Neural cell (in vitro differentiated cells): ENCODE results near the gene LTBP1. TPM values are rescaled to one million over a fixed set of nuclear protein-coding genes. Genes with fewer than 3 reads are reported as not detected.

ENCODE experiments used
- H2AFZ ChIP-seq: fragments of 200-600, 300-800 bp; sonication (generic), shearing (Covaris generic); 2 replicates; pipeline ENCODE4 v1.6.0; 2014; ENCODE audit warnings: low read depth, mild to moderate bottlenecking, antibody characterized with exemption, low read length, moderate library complexity
- H3F3A ChIP-seq: fragments of 200-600 bp; shearing (Covaris generic); 2 replicates; pipeline ENCODE4 v1.6.1; 2016; ENCODE audit warnings: mild to moderate bottlenecking, moderate library complexity, mixed read lengths, antibody characterized with exemption, low read length; ENCODE audit not compliant: insufficient read depth, poor library complexity, severe bottlenecking
- H3K27ac ChIP-seq: fragments of 200-600, 300-800 bp; sonication (generic), shearing (Covaris generic); 2 replicates; pipeline ENCODE4 v1.5.1; 2014; ENCODE audit warnings: mild to moderate bottlenecking, low read length, moderate library complexity
- H3K27me3 ChIP-seq: fragments of 300-800, 200-600 bp; sonication (generic), shearing (Covaris generic); 2 replicates; pipeline ENCODE4 v1.6.0; 2014; ENCODE audit warnings: mild to moderate bottlenecking, low read depth, low read length, moderate library complexity; ENCODE audit not compliant: insufficient read depth
- H3K36me3 ChIP-seq: fragments of 300-800, 200-600 bp; sonication (generic), shearing (Covaris generic); 2 replicates; pipeline ENCODE4 v1.5.1; 2014; ENCODE audit warnings: mild to moderate bottlenecking, antibody characterized with exemption, low read length, moderate library complexity; ENCODE audit not compliant: insufficient read depth
- H3K4me2 ChIP-seq: fragments of 300-800, 200-600 bp; sonication (generic), shearing (Covaris generic); 2 replicates; pipeline ENCODE4 v1.6.0; 2014; ENCODE audit warnings: mild to moderate bottlenecking, low read length
- H3K4me3 ChIP-seq: fragments of 300-800, 200-600 bp; sonication (generic), shearing (Covaris generic); 2 replicates; pipeline ENCODE4 v1.5.1; 2014; ENCODE audit warnings: mild to moderate bottlenecking, low read length, moderate library complexity
- H3K79me2 ChIP-seq: fragments of 200-600 bp; shearing (Covaris generic); replicated peaks from 2 replicates; pipeline ENCODE4 v1.6.0; 2014; ENCODE audit warnings: mild to moderate bottlenecking, low read length, moderate library complexity; ENCODE audit not compliant: insufficient read depth
- H3K9ac ChIP-seq: fragments of 300-800, 200-600 bp; sonication (generic), shearing (Covaris generic); 2 replicates; pipeline ENCODE4 v1.6.1; 2016; ENCODE audit warnings: mild to moderate bottlenecking, low read length, mixed read lengths
- H3K9me2 ChIP-seq: fragments of 200-600 bp; shearing (Covaris generic); 2 replicates; pipeline ENCODE4 v1.6.1; 2016; ENCODE audit warnings: mild to moderate bottlenecking, low read length, mixed read lengths; ENCODE audit not compliant: insufficient read depth
- H3K9me3 ChIP-seq: fragments of 200-600, 300-800 bp; sonication (generic), shearing (Covaris generic); 2 replicates; pipeline ENCODE4 v1.6.1; 2016; ENCODE audit warnings: mild to moderate bottlenecking, mixed run types, low read length, moderate library complexity, mixed read lengths
- H4K20me1 ChIP-seq: fragments of 200-600 bp; shearing (Covaris generic); 2 replicates; pipeline ENCODE4 v1.6.1; 2016; ENCODE audit warnings: mild to moderate bottlenecking, mixed run types; ENCODE audit not compliant: insufficient read depth
- EP300 ChIP-seq: fragments of 450-650 bp; conservative IDR thresholded peaks from 2 replicates; pipeline ENCODE4 v1.6.1; 2014; ENCODE audit warnings: antibody characterized with exemption, mild to moderate bottlenecking, moderate library complexity; ENCODE audit not compliant: poor library complexity, severe bottlenecking
- EZH2 ChIP-seq: fragments of 200-600, 300-800 bp; shearing (Covaris generic), sonication (generic); IDR thresholded peaks from 2 replicates; pipeline ENCODE4 v1.6.1; 2014; ENCODE audit warnings: antibody characterized with exemption, low read length, borderline replicate concordance, mild to moderate bottlenecking; ENCODE audit not compliant: insufficient read depth, poor library complexity, severe bottlenecking
- MXI1 ChIP-seq: fragments of 450-650 bp; conservative IDR thresholded peaks from 2 replicates; pipeline ENCODE4 v1.6.1; 2014; ENCODE audit warnings: antibody characterized with exemption, mild to moderate bottlenecking; ENCODE audit not compliant: poor library complexity, severe bottlenecking
- POLR2AphosphoS5 ChIP-seq: IDR thresholded peaks from 2 replicates; pipeline ENCODE4 v1.6.1; 2012
- RAD21 ChIP-seq: fragments of 450-650 bp; conservative IDR thresholded peaks from 2 replicates; pipeline ENCODE4 v1.6.1; 2014; ENCODE audit warnings: antibody characterized with exemption, mild to moderate bottlenecking, moderate library complexity
- SMC3 ChIP-seq: fragments of 450-650 bp; conservative IDR thresholded peaks from 2 replicates; pipeline ENCODE4 v1.6.1; 2014; ENCODE audit warnings: antibody characterized with exemption, mild to moderate bottlenecking, moderate library complexity; ENCODE audit not compliant: poor library complexity
- TAF1 ChIP-seq: IDR thresholded peaks from 2 replicates; pipeline ENCODE4 v1.6.1; 2012; ENCODE audit warnings: low read depth
- polyA plus RNA-seq: library from polyadenylated mRNA; depleted of rRNA; stranded (reverse); fragments of >200 nt; gene quantifications from 2 replicates; pipeline ENCODE4 v1.2.3, GENCODE V29; 2014
- TF ChIP-seq, protein P1 (sequence below): fragments of 450-650 bp; IDR thresholded peaks from 2 replicates; pipeline ENCODE4 v1.5.1; 2014; ENCODE audit warnings: antibody characterized with exemption, mild to moderate bottlenecking, moderate library complexity; ENCODE audit not compliant: poor library complexity, severe bottlenecking
- TF ChIP-seq, protein P2 (sequence below): IDR thresholded peaks from 2 replicates; pipeline ENCODE4 v1.6.1; 2012; ENCODE audit warnings: borderline replicate concordance

LTBP1 gene
- polyA plus RNA-seq, 1 donor from 2014 or later = 1.8 TPM

DNA sequence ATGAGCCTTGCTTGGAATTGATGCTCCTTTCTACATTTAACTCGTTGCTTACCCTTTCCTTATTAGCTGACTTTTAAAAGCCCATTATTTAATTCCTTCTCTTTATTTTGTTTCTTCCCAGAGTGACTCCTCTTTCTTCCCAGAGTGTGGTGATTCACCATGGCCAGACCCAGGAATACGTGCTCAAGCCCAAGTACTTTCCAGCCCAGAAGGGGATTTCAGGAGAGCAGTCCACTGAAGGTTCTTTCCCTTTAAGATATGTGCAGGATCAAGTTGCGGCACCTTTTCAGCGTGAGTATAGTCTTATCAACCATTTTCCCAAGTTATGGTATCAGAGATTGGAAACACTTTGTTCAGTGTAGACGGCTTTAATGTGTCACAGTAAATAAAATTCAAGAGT is 163.7 kb downstream of the LTBP1 start:
- Histone ChIP-seq H3F3A (no peaks in the 10 kb centered on the region), H2AFZ (no peak overlapping the region), H3K9me3 (no peaks in the 10 kb centered on the region), H3K36me3 (no peaks in the 10 kb centered on the region), H3K4me3 (no peak overlapping the region), H3K27ac (no peak overlapping the region), H3K79me2 (no peaks in the 10 kb centered on the region), H3K27me3 (no peaks in the 10 kb centered on the region), H3K9me2 (no peaks in the 10 kb centered on the region), H3K4me2 (no peak overlapping the region), H3K9ac (no peak overlapping the region), H4K20me1 (no peaks in the 10 kb centered on the region)
- TF ChIP-seq, protein P1, sequence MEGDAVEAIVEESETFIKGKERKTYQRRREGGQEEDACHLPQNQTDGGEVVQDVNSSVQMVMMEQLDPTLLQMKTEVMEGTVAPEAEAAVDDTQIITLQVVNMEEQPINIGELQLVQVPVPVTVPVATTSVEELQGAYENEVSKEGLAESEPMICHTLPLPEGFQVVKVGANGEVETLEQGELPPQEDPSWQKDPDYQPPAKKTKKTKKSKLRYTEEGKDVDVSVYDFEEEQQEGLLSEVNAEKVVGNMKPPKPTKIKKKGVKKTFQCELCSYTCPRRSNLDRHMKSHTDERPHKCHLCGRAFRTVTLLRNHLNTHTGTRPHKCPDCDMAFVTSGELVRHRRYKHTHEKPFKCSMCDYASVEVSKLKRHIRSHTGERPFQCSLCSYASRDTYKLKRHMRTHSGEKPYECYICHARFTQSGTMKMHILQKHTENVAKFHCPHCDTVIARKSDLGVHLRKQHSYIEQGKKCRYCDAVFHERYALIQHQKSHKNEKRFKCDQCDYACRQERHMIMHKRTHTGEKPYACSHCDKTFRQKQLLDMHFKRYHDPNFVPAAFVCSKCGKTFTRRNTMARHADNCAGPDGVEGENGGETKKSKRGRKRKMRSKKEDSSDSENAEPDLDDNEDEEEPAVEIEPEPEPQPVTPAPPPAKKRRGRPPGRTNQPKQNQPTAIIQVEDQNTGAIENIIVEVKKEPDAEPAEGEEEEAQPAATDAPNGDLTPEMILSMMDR = no peak
- TF ChIP-seq TAF1 (no peak), EZH2 (no peak), MXI1 (no peak), RAD21 (no peak), EP300 (no peak)
- TF ChIP-seq, protein P2, sequence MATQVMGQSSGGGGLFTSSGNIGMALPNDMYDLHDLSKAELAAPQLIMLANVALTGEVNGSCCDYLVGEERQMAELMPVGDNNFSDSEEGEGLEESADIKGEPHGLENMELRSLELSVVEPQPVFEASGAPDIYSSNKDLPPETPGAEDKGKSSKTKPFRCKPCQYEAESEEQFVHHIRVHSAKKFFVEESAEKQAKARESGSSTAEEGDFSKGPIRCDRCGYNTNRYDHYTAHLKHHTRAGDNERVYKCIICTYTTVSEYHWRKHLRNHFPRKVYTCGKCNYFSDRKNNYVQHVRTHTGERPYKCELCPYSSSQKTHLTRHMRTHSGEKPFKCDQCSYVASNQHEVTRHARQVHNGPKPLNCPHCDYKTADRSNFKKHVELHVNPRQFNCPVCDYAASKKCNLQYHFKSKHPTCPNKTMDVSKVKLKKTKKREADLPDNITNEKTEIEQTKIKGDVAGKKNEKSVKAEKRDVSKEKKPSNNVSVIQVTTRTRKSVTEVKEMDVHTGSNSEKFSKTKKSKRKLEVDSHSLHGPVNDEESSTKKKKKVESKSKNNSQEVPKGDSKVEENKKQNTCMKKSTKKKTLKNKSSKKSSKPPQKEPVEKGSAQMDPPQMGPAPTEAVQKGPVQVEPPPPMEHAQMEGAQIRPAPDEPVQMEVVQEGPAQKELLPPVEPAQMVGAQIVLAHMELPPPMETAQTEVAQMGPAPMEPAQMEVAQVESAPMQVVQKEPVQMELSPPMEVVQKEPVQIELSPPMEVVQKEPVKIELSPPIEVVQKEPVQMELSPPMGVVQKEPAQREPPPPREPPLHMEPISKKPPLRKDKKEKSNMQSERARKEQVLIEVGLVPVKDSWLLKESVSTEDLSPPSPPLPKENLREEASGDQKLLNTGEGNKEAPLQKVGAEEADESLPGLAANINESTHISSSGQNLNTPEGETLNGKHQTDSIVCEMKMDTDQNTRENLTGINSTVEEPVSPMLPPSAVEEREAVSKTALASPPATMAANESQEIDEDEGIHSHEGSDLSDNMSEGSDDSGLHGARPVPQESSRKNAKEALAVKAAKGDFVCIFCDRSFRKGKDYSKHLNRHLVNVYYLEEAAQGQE = no peak

DNA sequence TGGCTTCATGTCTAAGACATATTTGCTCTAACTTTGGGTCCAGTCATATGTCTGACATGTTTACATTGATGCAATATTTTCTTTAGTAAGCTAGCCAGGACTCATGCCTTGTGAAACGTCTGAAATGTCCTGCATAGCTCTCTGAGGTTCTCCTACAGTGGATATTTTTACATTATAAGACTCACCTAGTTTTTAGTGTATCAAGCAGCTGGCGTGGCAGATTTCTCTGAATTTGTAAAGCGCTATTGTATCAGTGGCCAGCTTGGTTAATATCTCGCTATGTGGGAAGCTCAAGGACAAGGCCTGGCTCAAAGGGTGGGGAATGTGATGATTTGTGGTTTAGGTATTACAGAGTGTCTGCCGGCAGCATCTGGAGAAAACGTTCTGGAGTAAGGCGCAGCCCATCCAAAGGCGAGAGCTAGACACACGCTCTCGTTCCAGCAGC is 164.3 kb downstream of the LTBP1 start:
- Histone ChIP-seq H3K36me3 (no peaks in the 10 kb centered on the region), H4K20me1 (no peaks in the 10 kb centered on the region), H3K9ac (no peak overlapping the region), H3F3A (no peaks in the 10 kb centered on the region), H3K27ac (no peak overlapping the region), H3K9me3 (no peaks in the 10 kb centered on the region), H3K9me2 (no peaks in the 10 kb centered on the region), H3K4me3 (no peak overlapping the region), H3K79me2 (no peaks in the 10 kb centered on the region), H3K27me3 (no peaks in the 10 kb centered on the region), H3K4me2 (no peak overlapping the region), H2AFZ (no peak overlapping the region)
- no peak for TF ChIP-seq TAF1
- no peak for TF ChIP-seq EZH2
- TF ChIP-seq EP300 = no peak
- TF ChIP-seq MXI1 = no peak
- TF ChIP-seq, protein P2 = no peak
- no peak for TF ChIP-seq RAD21
- TF ChIP-seq, protein P1 = no peak
- no peak for TF ChIP-seq POLR2AphosphoS5
- no peak for TF ChIP-seq SMC3
